Lower leg skin (tissue), 3 donors: Measurements from ENCODE around the gene DUXB.

Experiments used
- POLR2A ChIP-seq, 2 donors: fragments of 450-650 bp; IDR thresholded peaks; one replicate each; pipeline ENCODE4 v1.6.1; 2016 to 2017; ENCODE audit warnings: antibody characterized with exemption in 2 of 2, mild to moderate bottlenecking in 1 of 2, moderate library complexity in 1 of 2
- TF ChIP-seq, protein P1 (sequence below), 3 donors: fragments of 450-650 bp; IDR thresholded peaks; one replicate each; pipeline ENCODE4 v1.5.1; 2016; ENCODE audit warnings: antibody characterized with exemption in 3 of 3, mild to moderate bottlenecking in 3 of 3, moderate library complexity in 2 of 3

DNA sequence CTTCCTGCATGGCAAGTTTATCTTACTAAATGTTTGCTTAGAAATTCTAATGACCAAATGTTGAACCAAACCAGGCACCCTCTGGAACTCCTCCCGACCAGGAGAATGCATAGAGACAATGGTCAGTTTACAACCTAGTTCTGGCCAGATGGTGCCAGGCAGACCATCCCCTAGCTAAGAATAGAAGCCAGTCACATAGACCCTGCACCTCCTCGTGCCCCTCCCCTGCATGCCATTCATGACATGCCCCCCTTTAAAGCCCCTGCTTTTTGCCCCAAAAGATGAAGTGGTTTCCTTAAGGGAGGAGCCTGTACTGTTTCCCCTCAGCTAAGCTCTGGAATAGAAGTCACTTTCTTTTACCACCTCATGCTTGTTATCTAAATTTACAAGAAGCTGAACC, 31.6 kb upstream of the DUXB start:
- TF ChIP-seq, protein P1, sequence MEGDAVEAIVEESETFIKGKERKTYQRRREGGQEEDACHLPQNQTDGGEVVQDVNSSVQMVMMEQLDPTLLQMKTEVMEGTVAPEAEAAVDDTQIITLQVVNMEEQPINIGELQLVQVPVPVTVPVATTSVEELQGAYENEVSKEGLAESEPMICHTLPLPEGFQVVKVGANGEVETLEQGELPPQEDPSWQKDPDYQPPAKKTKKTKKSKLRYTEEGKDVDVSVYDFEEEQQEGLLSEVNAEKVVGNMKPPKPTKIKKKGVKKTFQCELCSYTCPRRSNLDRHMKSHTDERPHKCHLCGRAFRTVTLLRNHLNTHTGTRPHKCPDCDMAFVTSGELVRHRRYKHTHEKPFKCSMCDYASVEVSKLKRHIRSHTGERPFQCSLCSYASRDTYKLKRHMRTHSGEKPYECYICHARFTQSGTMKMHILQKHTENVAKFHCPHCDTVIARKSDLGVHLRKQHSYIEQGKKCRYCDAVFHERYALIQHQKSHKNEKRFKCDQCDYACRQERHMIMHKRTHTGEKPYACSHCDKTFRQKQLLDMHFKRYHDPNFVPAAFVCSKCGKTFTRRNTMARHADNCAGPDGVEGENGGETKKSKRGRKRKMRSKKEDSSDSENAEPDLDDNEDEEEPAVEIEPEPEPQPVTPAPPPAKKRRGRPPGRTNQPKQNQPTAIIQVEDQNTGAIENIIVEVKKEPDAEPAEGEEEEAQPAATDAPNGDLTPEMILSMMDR (IDR thresholded peaks at IDR 0.05): no peak
- TF ChIP-seq POLR2A (IDR thresholded peaks at IDR 0.05): no peak
